ENCODE results near the gene PIEZO1. TPM values are rescaled to one million over a fixed set of nuclear protein-coding genes. Genes with fewer than 3 reads are reported as not detected.

Gene PIEZO1
- total and polyA plus RNA-seq, 9 of the 15 experiments (the other 6 are each of a cell fraction or from before 2014, with no cell fraction given), result 3.6 to 432 (median 131) TPM

GRCh38 chr16:88770461-88771293 lies 14.3 kb downstream of the PIEZO1 start (continued):
- TF ChIP-seq TSHZ1 (CRISPR knock-in tag; IDR thresholded peaks at IDR 0.05) (no peak), STAT6 (CRISPR knock-in tag; IDR thresholded peaks at IDR 0.05) (no peak), NFIX (CRISPR knock-in tag; IDR thresholded peaks at IDR 0.05; ENCODE audit: low read depth) (no peak), FOXJ3 (CRISPR knock-in tag; IDR thresholded peaks at IDR 0.05) (no peak), CBFB (CRISPR knock-in tag; IDR thresholded peaks at IDR 0.05) (peak; percentile 91; the same call in 1 of the 2 replicates), ATF7 (IDR thresholded peaks at IDR 0.05) (peak; percentile 93), E2F3 (CRISPR knock-in tag; IDR thresholded peaks at IDR 0.05) (0 out of 2 replicates have a peak, but pooled peaks have one; percentile 26), ZNF3 (CRISPR knock-in tag; IDR thresholded peaks at IDR 0.05) (no peak), MLX (CRISPR knock-in tag; conservative IDR thresholded peaks at IDR 0.05) (0 out of 4 replicates have a peak, but pooled peaks of 1 of the 2 experiments have one; percentile 30), CHD2 (IDR thresholded peaks at IDR 0.05; ENCODE audit: low read depth, low read length) (no peak), PHF21A (IDR thresholded peaks at IDR 0.05; ENCODE audit: borderline replicate concordance, low read depth) (peak; percentile 32; the same call in 1 of the 2 replicates), YBX1 (IDR thresholded peaks at IDR 0.05) (no peak), CREB3 (tag; conservative IDR thresholded peaks at IDR 0.05; ENCODE audit: low read depth) (no peak; the same call in 1 of the 2 replicates), ZBTB5 (IDR thresholded peaks at IDR 0.05) (no peak), EGR1 (conservative IDR thresholded peaks at IDR 0.05) (peak; percentile 61), ETV1 (tag; conservative IDR thresholded peaks at IDR 0.05; ENCODE audit: low read depth) (peak; percentile 71; the same call in 1 of the 2 replicates), NCOA1 (IDR thresholded peaks at IDR 0.05; ENCODE audit: low read depth) (no peak; the same call in 1 of the 2 replicates), ESRRA (IDR thresholded peaks at IDR 0.05; ENCODE audit: borderline replicate concordance, low read depth) (peak; percentile 82)
